Transverse colon (tissue), 4 donors: ENCODE results near the gene OR2B2. TPM values are rescaled to one million over a fixed set of nuclear protein-coding genes. Genes with fewer than 3 reads are reported as not detected.
"Not testable (repeated sequence)": the region's sequence is repeated elsewhere in the genome, so short reads cannot be mapped to it uniquely, and the experiment has no call there.

Experiments
- DNase-seq: peaks from one replicate; pipeline ENCODE4 v3.0.0-alpha.2; 2019
- H3K27ac ChIP-seq, 4 donors: fragments of 200-600 bp; sonication (generic); 2 replicates each; pipeline ENCODE4 v1.5.1; 2016 to 2018; ENCODE audit warnings: inconsistent platforms in 4 of 4
- H3K27me3 ChIP-seq: fragments of 200-600 bp; sonication (generic); 2 replicates; pipeline ENCODE4 v1.5.1; 2017; ENCODE audit warnings: inconsistent platforms
- H3K36me3 ChIP-seq, 4 donors: fragments of 200-600 bp; sonication (generic); 2 replicates each; pipeline ENCODE4 v1.5.1; 2017 to 2019; ENCODE audit warnings: inconsistent platforms in 4 of 4
- H3K4me1 ChIP-seq, 4 donors: fragments of 200-600 bp; sonication (generic); 2 replicates each; pipeline ENCODE4 v1.5.1; 2017 to 2020; ENCODE audit warnings: inconsistent platforms in 4 of 4
- H3K4me3 ChIP-seq, 4 donors: fragments of 200-600 bp; sonication (generic); 1 replicate in 1 of 4; 2 replicates in 3 of 4; pipeline versions ENCODE4 v1.5.1 to v1.6.1; 2017 to 2019; ENCODE audit warnings: inconsistent platforms in 4 of 4
- H3K9me3 ChIP-seq, 2 donors: fragments of 200-600 bp; sonication (generic); 2 replicates each; pipeline ENCODE4 v1.5.1; 2017 to 2019; ENCODE audit warnings: inconsistent platforms in 2 of 2
- EP300 ChIP-seq: sonication (generic); formaldehyde crosslinking; IDR thresholded peaks from one replicate; pipeline ENCODE4 v1.6.1; 2017; ENCODE audit warnings: antibody characterized with exemption, low read depth
- POLR2A ChIP-seq: fragments of 450-650 bp; IDR thresholded peaks from one replicate; pipeline ENCODE4 v1.6.1; 2016; ENCODE audit warnings: antibody characterized with exemption, mild to moderate bottlenecking, moderate library complexity
- POLR2AphosphoS5 ChIP-seq, 3 donors: sonication (generic); formaldehyde crosslinking; IDR thresholded peaks; one replicate each; pipeline ENCODE4 v1.6.1; 2016; ENCODE audit warnings: antibody characterized with exemption in 3 of 3
- WGBS, 2 donors: methylation state at CpG; one replicate each; pipeline ENCODE4 v1.1.5; 2018; ENCODE audit warnings: low coverage in 1 of 2; 5-methylcytosine and 5-hydroxymethylcytosine counted together
- in situ Hi-C, 4 donors: fragments of 200-750 bp; cut with MboI; loops; one replicate each; pipeline versions ENCODE4 v1.15.0 to v1.15.1; 2017; ENCODE audit warnings: low sequenced_read_pairs in 3 of 4, low pct_ligation_motif_present in 1 of 4, low pct_unique_long_range_greater_than_20kb in 1 of 4
- intact Hi-C: fragments of 100-400 bp; cut with DNase I; formaldehyde crosslinking; loops from one replicate; pipeline ENCODE4 v1.15.1; 2023; ENCODE audit warnings: low total_unique reads
- total RNA-seq, 4 donors: library from RNA; depleted of rRNA; stranded (reverse); fragments of >200 nt; gene quantifications; one replicate each; pipeline ENCODE4 v1.1.0, GENCODE V29; 2016
- TF ChIP-seq, protein P1 (sequence below), 5 experiments: fragments of 200-600 bp in 3 of 5; fragments of 450-650 bp in 2 of 5; sonication (generic) in 3 of 5; IDR thresholded peaks; 1 replicate in 2 of 5; 2 replicates in 3 of 5; pipeline ENCODE4 v1.5.1; 2016 to 2017; ENCODE audit warnings: antibody characterized with exemption in 5 of 5, inconsistent platforms in 3 of 5, mild to moderate bottlenecking in 2 of 5, moderate library complexity in 1 of 5

Gene OR2B2
- total RNA-seq, 4 donors from 2014 or later, result not detected

DNA sequence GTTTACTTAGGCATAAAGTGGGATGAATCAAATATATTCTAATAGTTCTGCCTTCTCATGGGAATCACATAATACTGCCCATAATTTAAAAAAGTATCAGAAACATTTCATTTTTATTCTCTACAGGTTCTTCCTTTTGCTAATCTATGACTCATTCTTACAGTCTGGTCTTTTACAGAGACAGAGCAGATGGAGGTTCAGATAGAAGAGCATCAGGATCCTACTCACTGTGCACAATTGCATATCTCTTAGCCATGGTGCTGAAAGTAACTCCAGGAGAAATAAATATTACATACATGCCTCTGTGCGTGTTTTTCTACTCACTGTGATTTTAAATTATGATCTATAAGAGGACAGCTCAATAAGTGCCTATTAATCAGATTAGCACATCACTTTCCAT, 28.6 kb upstream of the OR2B2 start:
- DNase-seq, result no peak
- peaks cover 5% of the 10 kb centered on the region for H3K27me3 ChIP-seq
- no peaks in the 10 kb centered on the region for H3K4me1 ChIP-seq
- WGBS, 2 donors, result 83 to 86% methylated on average over 1 of the region's 1 CpG
- no peaks in the 10 kb centered on the region for H3K36me3 ChIP-seq
- intact Hi-C loops, result no loop called here
- no peak for TF ChIP-seq POLR2AphosphoS5 (IDR thresholded peaks at IDR 0.05)
- no peak for TF ChIP-seq EP300
- TF ChIP-seq, protein P1, sequence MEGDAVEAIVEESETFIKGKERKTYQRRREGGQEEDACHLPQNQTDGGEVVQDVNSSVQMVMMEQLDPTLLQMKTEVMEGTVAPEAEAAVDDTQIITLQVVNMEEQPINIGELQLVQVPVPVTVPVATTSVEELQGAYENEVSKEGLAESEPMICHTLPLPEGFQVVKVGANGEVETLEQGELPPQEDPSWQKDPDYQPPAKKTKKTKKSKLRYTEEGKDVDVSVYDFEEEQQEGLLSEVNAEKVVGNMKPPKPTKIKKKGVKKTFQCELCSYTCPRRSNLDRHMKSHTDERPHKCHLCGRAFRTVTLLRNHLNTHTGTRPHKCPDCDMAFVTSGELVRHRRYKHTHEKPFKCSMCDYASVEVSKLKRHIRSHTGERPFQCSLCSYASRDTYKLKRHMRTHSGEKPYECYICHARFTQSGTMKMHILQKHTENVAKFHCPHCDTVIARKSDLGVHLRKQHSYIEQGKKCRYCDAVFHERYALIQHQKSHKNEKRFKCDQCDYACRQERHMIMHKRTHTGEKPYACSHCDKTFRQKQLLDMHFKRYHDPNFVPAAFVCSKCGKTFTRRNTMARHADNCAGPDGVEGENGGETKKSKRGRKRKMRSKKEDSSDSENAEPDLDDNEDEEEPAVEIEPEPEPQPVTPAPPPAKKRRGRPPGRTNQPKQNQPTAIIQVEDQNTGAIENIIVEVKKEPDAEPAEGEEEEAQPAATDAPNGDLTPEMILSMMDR (IDR thresholded peaks at IDR 0.05), result no peak
- TF ChIP-seq POLR2A, result no peak
- H3K4me3 ChIP-seq, result no peak overlapping the region
- H3K27ac ChIP-seq, result no peak overlapping the region
- no peaks in the 10 kb centered on the region for H3K9me3 ChIP-seq
- in situ Hi-C loops, result no loop called here

DNA sequence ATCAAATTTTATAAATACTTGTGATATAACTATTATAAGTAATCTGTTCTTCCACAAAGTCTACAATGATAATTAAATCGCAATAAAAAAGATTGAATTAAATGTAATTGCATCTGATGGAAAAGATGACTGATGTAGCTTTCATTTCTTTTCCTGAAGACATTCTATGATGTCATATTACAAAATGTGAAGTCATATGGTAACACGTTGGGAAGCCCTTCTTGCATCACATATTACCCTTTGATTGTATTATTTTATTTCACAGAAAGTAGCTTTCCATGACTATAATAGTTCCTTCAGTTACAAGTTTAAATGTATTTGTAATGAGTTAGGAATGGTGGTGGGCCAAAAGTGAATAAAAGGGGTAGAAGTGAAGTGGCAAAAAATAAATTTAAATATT, 19.0 kb upstream of the OR2B2 start:
- no peaks in the 10 kb centered on the region for H3K9me3 ChIP-seq
- WGBS, 2 donors, result 70 to 83% methylated on average over 2 of the region's 2 CpGs
- no peak overlapping the region for H3K4me3 ChIP-seq
- in situ Hi-C loops (no loop called here), intact Hi-C loops (no loop called here)
- H3K4me1 ChIP-seq, result no peaks in the 10 kb centered on the region
- no peaks in the 10 kb centered on the region for H3K27me3 ChIP-seq
- TF ChIP-seq EP300, result no peak
- TF ChIP-seq POLR2AphosphoS5 (IDR thresholded peaks at IDR 0.05), result no peak
- TF ChIP-seq, protein P1 (IDR thresholded peaks at IDR 0.05), result no peak
- TF ChIP-seq POLR2A, result no peak
- no peaks in the 10 kb centered on the region for H3K36me3 ChIP-seq
- no peak for DNase-seq
- no peak overlapping the region for H3K27ac ChIP-seq

DNA sequence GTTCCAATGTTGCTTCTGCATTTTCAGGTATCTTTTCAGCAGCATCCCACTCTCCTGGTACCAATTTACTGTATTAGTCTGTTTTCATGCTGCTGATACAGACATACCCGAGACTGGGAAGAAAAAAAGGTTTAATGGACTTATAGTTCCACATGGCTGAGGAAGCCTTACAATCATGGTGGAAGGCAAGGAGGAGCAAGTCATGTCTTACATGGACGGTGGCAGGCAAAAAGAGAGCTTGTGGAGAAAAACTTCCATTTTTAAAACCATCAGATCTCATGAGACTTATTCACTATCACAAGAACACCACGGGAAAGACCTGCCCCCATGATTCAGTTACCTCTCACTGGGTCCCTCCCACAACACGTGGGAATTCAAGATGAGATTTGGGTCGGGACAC, 17.7 kb upstream of the OR2B2 start:
- H3K9me3 ChIP-seq, H3K4me1 ChIP-seq, H3K36me3 ChIP-seq, H3K27ac ChIP-seq, H3K27me3 ChIP-seq, intact Hi-C loops, H3K4me3 ChIP-seq, in situ Hi-C loops, DNase-seq: not testable (repeated sequence)
- 73 to 82% methylated on average over 5 of the region's 5 CpGs for WGBS, 2 donors

DNA sequence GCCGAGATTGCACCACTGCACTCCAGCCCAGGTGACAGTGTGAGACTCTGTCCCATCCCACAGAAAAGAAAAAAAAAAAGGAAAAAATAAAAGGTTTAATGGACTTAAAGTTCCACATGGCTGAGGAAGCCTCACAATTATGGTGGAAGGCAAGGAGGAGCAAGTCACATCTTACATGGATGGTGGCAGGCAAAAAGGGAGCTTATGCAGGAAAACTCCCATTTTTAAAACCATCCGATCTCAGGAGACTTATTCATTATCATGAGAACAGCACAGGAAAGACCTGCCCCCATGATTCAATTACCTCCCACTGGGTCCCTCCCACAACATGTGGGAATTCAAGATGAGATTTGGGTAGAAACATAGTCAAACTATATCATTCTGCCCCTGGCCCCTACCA, 15.8 kb upstream of the OR2B2 start:
- WGBS, 2 donors, result 89 to 90% methylated on average over 1 to 2 of the region's 2 CpGs
- H3K4me3 ChIP-seq, in situ Hi-C loops, DNase-seq, H3K27me3 ChIP-seq, H3K9me3 ChIP-seq, H3K36me3 ChIP-seq, H3K27ac ChIP-seq, H3K4me1 ChIP-seq, intact Hi-C loops: not testable (repeated sequence)

DNA sequence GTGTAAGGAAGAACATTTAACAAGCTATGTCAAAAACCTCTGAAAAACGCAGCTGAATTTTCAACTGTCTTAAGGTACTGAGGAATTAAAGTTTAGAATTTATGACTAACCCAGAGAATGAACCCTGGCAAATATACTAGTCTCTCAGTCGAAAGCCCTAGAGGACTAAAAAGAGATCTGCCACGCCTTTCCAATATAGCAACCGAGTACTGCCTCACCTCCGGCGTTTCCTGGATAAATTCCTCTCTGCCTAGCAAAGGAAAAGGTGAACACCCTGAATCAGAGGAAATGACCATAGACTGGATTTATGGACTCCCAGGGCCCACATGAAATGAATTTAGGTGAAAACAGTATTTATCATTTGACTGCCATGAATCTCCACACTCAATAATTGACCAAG, 12.0 kb upstream of the OR2B2 start:
- Histone ChIP-seq H3K27me3 (peaks cover 16% of the 10 kb centered on the region), H3K27ac (no peak overlapping the region), H3K4me3 (no peak overlapping the region), H3K4me1 (no peaks in the 10 kb centered on the region), H3K9me3 (no peaks in the 10 kb centered on the region), H3K36me3 (no peaks in the 10 kb centered on the region)
- no peak for TF ChIP-seq POLR2AphosphoS5 (IDR thresholded peaks at IDR 0.05)
- TF ChIP-seq, protein P1 (IDR thresholded peaks at IDR 0.05), result no peak
- in situ Hi-C loops, result loop anchor here in 3 of 4 donors (25.0 kb wide), 3 partner anchors 412 to 438 kb away; no protein-coding TSS in a partner anchor
- intact Hi-C loops, result no loop called here
- DNase-seq, result no peak
- 55% methylated on average over 6 of the region's 6 CpGs; no CpG with 5 or more reads in 1 of the 2 donors for WGBS, 2 donors
